Measurements from ENCODE around the gene TGM3. TPM values are rescaled to one million over a fixed set of nuclear protein-coding genes. Genes with fewer than 3 reads are reported as not detected.

Gene TGM3
- total RNA-seq, 1 experiment from 2014 or later: 0.53 TPM

DNA sequence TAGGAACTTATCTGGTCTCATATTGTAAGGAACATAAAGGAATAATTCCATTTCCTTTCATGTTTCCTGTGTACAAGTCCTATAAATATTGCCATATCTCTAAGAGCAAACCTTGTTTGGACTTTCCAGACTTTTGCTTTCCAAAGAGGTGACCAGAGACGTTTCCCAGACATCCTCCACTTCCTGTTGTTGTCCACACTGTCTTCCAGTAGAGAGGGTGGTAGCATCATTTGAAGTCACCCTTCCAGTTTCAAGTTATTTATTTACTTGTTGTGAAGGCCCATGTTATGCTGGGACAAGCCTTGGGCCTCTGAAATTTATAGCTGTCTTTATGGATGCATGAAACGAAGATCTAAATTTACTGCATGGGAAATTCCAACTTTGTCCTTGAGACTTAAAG is 10.6 kb upstream of the TGM3 start:
- no peak for DNase-seq (ENCODE audit: low spot score)

DNA sequence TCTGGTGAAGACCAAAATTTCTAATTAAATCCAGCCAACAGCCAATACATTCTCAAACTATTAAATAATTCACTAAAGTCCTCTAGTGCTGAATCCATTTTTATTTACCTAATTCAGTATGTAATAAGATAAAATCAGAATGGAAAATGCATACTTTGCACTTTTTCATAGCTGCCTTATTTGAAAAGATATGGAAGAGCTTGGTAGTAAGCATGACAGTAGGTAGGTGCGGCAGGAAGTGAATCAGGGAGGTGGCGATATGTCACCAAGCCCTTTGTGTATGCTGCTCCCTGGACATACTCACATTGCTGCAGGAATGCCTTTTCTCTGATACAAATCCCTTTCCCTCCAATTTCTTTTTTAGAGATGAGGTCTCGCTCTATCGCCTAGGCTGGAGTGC is 10.2 kb upstream of the TGM3 start:
- DNase-seq (ENCODE audit: low spot score): peak; percentile 65

DNA sequence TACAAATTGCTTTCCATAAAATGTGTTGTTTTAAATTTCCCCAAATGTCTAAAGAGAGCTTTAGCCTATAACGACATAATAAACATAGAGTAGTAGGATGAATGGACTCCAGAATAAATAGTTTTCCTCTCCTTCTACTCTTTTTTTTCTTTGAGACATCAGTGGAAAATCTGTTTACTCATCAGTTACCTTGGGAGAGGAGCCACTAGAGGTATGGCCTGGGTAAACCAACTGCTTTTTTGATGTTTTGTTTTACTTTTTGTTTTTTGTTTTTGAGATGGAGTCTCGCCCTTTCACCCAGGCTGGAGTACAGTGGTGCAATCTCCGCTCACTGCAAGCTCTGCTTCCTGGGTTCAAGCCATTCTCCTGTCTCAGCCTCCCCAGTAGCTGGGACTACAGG is 8.3 kb upstream of the TGM3 start:
- no peak for DNase-seq (ENCODE audit: low spot score)

DNA sequence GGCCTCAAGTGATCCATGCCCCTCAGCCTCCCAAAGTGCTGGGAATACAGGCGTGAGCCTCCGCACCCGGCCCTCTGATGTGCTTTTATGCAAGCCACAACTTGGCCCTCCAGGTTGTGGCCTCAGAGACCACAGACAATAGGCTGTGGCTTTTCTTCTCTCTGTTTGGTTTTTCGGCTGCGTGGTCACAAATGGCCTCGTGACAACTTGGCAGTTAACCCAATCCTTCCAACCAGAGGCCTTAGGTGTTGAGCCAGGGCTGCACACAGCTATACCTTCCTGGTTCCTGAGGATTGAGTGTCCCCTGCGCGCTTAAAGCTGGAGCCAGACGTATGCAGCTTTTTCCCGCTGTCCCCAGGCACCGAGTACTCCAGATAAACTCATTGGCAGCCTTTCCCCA is 6.3 kb upstream of the TGM3 start:
- DNase-seq (ENCODE audit: low spot score): no peak

DNA sequence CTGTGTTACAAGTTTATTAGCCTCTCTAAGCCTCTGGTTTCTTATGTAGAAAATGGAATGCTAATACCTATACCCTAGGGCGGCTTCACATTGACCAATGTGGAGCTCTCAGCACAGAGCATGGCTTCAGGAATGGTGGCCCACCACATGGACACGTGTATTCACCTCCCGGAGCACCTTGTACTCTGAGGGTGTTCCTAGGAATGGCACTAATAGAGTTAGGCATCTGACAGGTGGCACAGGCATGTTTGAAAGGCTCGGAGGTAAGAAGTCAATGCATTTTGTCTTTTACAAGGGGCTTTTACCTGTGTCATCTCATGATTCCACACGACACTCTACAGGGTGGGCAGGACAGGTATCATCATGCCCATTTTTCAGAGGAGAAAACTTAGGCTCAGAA is 5.3 kb upstream of the TGM3 start:
- DNase-seq (ENCODE audit: low spot score): no peak

DNA sequence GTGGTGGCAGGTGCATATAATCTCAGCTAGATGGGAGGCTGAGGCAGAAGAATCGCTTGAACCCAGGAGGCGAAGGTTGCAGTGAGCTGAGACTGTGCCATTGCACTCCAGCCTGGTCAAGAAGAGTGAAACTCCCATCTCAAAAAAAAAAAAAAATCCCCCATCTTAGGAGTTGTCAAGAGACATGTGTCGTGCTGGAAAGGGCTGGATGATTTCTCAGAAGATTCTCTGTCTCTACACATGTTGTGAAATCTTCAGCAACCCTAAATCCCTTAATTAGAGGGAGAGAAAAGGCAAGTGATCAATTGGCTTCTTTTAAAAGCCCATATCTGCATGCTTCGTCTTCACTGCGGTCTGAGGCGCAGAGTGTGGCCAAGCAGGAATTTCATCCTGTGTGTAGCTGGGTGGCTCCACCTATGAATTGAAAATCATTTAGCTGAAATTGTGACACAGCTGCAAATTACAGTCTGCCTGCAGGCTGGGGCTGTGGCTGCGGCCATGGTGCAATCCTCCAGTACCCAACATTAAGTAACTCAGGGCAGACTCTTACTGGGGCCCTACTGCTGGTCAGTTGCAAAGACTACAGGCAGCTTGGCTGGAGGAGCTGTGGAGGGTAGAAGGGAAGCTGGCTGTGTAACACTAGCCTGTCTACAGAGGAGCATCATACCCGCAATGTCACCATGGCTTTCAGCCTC is 3.2 kb upstream of the TGM3 start:
- no peak for DNase-seq (ENCODE audit: low spot score)

DNA sequence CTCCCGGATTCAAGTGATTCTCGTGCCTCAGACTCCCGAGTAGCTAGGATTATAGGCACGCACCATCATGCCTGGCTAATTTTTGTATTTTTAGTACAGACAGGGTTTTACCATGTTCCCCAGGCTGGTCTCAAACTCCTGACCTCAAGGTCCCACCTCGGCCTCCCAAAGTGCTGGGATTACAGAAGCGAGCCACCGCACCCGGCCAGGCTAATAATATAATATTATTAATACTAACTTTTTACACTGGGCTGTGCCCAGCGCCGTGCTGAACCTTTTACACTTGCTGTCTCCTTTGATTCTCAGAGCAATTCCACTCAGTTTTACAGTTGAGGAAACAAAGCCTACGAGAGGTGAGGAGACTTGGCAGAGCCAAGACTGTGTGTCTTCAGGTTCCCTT is 2.3 kb upstream of the TGM3 start:
- DNase-seq (ENCODE audit: low spot score): no peak

DNA sequence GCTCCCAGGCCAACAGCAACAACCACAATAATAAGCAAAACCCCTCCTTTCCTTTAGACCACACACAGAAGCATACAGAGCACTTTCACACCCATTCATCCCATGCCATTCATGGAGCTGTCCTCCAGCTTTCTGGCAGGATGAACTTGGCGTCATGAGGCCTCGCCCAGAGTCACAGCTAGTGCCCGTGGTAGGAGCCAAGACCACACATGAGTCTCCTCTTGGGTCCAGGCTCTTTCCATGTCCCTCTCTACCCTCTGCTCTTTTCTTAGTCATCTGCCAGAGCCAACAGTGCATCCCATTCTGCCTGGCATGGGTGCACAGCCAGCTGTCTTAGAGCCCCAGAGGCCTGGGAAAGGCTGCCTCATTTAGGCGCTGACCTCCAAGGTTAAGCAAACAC is 1.8 kb upstream of the TGM3 start:
- DNase-seq (ENCODE audit: low spot score): no peak

DNA sequence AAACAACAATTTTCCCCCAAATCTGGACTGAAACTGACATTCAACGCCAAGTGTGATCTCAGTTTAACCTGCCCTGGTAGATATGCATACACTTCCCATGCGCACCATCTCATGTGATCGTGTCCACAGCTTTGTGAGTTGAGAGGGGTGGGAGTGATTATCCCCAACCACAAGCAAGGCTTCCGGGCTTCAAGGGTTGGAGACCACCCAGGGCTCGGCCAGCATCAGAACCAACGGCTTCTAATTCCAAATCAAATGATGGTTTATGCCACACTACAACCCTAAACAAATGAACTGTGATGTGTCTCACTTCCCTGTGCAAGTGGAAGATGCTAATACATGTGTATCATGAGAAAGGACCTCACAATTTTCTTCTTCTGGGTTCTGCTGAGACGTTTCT is 515 bp upstream of the TGM3 start:
- DNase-seq (ENCODE audit: low spot score): no peak

DNA sequence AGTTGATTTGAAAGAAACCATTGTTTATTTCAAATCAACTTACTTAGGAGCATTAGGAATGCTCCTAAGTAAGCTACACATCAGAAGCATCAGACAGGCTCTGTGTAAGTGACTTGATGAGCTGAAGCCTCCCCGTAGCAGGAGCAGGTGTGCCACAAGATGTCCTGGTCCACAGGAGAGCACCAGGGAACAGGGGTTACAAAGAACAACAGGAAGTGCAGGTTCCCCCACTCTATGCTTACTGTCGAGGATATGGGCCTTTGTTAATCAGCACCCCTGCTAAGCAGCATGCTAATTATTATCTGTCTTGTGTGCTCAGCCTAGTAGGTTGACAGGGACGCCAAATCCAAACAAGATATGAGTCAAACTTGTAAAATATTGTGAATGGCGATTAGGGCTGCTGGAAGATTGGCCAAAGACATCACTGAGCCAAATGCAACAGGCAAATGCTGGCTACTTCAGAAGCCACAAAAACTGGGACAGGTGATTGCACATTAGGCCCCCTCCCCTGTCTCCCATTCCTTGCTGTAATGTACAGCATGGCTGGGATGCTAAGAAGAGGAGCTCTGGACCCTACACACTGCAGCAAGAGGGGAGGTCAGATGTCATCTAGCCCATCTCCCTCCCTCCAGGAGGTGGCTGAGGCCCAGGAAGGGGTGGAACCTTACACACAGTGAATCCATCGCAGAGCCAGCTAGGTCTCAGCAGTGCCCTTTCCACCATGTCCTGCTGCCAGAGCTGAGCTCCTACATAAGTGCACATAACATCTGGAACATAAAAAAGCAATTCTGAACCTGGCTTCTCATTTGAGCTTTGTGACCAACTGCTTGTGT is 939 bp downstream of the TGM3 start:
- no peak for DNase-seq (ENCODE audit: low spot score)

DNA sequence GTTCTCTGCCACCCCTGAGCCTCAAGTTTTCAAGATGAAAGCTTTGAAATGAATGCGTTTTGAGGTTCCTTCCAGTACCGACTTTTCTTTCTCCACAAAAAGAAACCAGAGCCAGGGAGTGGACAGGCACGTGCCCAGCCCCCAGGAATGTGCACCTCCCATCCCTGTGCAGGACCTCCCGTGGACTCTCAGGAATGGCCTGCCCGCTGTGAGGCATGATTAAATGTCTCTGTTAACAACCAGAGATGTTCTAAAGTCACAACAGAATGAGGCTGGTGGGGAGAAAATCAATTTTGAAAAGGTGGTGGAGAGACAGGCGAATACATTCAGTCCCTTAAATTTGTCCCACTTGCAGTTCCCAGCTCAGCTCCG is 1.5 kb downstream of the TGM3 start:
- DNase-seq (ENCODE audit: low spot score): peak; percentile 23

DNA sequence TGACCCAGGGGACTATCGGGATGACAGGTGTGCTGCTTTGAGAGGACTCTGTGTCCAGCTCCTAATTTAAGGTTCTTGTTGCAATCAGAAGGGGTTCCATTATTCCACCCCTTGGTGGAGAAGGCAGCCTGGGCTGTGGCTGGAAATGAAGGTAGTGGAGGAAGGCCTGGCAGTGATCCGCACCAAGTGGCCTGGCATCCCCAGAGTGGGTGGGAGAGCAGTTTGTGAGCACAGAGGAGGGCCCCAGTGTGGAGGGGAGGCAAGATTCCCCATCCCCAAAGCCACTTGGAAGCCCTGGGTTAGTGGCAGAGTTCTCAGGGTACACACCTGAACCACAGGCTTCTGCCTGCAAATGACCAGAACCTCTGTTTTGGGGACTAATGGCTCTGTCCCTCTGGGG is 2.3 kb downstream of the TGM3 start:
- no peak for DNase-seq (ENCODE audit: low spot score)

DNA sequence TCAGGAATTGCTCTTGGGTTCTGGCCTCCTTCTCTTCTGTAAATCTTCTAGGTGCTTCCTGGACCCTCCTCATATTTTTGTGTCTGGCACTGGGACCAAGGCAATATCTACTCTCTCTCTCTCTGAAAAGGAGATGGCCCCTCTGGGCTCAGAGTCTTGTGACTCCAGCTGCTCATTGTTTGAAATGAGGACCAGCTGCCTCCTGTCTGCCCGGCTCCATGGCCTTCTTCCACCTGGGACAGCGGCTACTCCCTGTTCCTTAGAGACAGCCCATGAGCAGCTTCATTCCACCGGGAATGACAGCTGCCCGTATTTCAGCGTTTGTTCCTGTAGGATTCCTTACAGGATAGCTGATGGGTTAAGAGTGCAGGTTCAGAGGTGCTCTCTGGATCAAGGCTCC is 2.9 kb downstream of the TGM3 start:
- no peak for DNase-seq (ENCODE audit: low spot score)

DNA sequence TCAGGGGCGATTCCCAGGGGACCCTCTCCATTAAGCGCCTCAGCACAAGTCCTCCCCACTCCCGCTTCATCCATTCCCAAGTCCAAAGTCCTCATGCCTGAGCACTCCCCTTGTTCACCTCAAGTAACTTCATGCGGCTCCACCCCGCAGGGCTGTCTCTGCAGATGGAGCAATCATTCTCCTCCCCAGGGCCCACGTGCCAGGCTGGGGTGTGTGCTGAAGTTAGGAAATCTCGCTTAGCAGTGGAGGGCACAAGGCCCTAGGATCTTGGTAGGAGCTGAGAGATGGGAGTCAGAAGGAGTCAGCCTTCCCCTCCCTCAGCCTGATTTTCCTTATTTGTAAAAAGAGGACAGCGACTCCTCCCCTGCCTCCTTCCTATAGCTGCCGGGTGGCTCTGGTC is 3.5 kb downstream of the TGM3 start:
- no peak for DNase-seq (ENCODE audit: low spot score)

DNA sequence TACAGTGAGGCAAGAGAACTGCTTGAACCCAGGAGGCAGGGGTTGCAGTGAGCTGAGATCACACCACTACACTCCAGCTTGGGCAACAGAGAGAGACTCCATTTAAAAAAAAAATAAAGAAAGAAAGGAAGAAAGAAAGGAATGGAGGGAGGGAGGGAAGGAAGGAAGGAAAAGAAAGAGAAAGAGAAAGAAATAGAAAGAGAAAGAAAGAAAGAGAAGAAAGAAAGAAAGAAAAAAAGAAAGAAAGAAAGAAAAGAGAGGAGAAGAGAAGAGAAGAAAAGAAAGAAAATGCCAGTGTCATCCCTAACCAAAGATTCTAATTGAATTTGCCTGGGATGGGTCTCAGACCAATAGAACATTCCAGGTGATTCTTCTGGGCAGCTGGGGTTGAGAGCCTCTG is 4.2 kb downstream of the TGM3 start:
- DNase-seq (ENCODE audit: low spot score): no peak

DNA sequence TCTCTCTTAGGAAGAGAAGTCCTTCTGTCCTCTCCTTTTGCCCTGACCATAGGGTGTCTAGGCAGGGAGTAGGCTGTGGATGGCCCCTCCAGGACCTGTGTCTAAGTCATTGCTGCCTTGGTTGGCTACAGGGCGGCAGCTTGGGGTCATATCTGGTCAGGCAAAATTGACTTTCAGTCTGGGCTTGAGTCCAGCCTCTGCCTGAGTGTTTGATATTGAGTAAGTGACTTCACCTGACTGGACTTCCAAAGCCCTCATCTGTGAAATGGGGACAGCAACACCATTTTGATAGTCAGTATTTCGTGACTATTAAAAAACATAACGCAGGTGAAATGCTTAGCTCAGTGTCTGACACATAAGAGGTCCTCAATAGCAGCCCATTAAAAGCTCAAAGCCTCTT is 4.6 kb downstream of the TGM3 start:
- DNase-seq (ENCODE audit: low spot score): no peak

DNA sequence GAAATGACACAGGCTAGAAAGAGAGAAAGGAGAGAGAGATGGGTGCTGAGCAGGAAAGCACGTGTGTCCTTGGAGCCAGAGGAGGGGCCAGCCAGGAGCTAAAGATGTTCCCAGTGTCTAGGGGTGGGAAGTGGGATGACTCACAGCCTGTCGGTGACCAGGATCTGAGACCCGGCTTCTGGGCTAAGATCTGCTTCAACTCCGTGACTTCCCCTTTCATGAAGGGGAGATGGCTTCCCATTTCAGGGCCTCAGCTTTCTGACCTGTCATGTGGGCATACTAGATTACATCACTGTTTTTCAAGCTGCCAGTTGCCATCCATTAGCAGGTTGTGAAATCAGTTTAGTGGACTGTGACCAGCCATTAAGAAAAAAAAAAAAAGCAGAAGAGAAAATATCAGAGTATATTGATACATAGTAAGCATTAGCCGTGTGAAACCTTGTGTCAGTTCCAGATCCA is 5.4 kb downstream of the TGM3 start:
- peak; percentile 74 for DNase-seq (ENCODE audit: low spot score)

DNA sequence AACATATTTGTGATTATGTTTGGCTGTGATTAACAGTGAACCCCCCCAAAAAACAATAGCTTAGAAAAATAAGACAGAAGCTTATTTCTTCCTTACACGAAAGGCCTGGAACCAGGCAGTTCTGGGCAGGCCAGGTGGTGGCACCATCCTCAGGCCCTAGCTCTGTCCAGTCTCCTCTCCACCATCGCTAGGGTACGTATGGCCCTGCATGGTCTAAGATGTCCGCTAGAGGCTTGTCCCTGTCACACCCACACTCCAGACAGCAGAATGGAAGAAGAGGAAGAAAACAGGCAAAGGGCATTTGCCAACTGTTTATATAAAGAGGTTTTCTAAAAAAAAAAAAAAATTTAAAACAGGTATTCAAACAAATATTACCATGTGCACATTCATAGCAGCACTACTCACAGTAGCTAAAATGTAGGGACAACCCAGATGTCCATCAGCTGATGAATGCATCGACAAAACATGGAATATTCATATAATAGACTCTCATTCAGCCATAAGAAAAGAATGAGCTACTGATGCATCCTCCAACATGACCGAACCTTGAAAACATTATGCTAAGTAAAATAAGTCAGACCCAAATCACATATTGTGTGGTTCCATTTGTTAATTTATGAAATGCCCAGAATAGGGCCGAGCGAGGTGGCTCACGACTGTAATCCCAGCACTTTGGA is 6.7 kb downstream of the TGM3 start:
- DNase-seq (ENCODE audit: low spot score): no peak

DNA sequence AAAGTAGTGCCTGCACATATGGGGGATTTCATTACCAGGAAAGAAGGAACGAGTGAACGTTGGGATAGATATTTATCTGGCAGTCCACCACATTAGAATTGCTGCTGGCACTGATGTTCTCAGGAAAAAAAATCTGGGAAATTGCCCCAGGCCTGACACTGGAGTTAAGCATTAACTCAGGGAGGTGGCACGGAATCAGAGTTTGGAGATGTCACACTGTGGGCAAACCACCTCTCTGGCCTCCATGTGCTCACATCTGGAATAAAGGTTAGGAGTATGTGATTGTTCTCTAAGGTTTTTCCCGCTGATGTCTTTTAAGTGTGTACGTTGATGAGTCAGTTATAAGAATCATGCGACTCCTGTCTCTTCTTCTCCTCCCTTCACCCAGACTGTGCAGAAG is 7.9 kb downstream of the TGM3 start:
- no peak for DNase-seq (ENCODE audit: low spot score)

DNA sequence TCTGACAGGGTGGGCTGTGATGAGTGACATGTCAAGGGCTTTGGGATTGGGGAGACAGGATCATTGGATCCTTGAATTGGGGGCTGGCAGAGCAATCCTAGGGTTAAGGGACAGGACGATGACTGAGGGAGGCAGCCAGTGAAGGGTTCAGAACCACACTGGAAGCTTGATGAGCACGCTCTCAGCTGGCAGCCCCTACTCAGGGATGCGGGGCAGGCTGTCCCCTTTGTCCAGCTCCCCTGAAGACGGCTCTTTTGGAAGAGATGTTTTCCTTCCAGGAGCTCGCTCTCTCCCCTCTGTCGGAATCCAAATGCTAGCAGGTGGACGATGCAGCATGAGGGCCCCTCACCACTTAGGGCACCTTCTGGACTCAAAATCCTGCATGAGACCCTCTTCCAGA is 8.4 kb downstream of the TGM3 start:
- no peak for DNase-seq (ENCODE audit: low spot score)

DNA sequence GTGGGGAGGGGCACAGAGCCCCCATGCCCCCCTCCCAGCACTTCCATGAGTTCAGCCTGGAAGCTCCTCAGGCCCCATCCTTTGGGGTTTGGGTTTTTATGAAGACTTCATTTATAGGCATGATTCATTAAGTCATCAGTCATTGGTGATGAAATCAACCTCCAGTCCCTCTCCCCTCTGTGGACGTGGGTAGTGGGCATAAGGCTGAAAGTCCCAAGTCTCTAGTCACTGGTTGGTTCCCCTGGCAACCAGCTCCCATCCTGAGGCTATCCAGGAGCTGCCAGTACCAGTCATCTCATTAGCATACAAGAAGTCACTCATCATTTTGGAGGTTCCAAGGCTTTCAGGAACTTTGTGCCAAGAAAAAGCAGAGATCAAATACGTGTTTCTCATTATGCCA is 9.2 kb downstream of the TGM3 start:
- no peak for DNase-seq (ENCODE audit: low spot score)

DNA sequence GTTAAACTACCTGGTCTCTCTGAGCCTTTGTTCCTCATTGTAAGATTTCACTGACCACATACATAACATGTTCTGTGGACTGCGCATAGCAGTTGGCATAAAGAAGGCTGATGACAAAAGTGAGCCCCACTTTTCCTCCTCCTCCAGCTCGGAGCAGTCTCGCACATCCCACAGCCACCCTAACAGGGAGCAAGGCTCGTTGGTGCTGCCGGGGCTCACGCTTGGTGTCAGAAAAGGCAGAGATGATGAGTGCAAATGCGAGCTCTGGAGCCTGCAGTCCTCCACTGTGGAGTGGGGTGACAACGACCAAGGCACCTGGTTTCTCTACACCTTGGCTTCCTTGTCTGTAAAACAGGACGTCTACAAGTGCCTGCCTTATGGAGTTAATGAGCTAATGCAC is 9.7 kb downstream of the TGM3 start:
- DNase-seq (ENCODE audit: low spot score): no peak

DNA sequence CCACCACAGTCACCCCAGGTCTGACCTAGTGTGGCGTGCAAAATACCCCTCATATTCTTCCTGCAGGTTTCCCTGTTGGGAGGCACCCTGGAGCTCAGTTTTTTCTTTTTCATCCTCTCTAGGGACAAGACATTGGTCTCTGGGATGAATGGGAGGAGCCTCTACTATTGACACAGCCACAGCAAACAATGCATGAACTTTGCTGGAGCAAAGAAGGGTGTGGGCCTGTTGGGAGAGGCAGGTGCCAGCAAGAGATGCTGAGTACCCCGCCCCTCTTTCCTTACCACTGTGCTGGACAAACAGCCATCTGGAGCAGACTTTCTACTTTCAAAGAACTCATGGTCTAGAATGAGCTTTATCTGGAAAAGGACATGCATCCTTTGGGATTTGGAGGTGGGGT is 10.1 kb downstream of the TGM3 start:
- no peak for DNase-seq (ENCODE audit: low spot score)

All from A172 (cell line).